HG02852 (cell line): Measurements from ENCODE around the gene BMI1.
"Not testable (repeated sequence)": the region's sequence is repeated elsewhere in the genome, so short reads cannot be mapped to it uniquely, and the experiment has no call there.

ENCODE experiments used
- ATAC-seq: cut with Tn5 transposase; IDR thresholded peaks from one replicate; pipeline ENCODE4 v1.9.1; 2021; ENCODE audit warnings: mild to moderate bottlenecking, moderate library complexity; ENCODE audit not compliant: unreplicated experiment

Gene BMI1

DNA sequence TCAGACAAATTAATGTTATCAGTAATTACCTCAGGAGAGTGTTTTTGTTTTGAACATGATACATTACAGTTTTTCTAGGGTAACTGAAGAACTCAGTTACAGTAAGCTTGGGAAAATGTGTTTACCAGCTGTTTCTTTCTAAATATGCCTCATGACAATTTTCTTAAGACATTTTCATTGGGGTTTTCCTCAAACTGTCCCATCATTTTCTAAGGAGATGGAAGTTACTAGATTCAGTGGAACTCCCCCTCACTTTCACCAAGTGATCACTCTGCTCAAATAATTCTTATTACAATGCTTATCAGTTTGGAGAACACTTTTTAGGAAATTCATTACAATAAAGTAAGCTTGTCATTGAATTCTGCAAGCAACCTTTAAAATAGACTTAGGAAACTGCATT lies 18.0 kb downstream of the BMI1 start:
- no peak for ATAC-seq

DNA sequence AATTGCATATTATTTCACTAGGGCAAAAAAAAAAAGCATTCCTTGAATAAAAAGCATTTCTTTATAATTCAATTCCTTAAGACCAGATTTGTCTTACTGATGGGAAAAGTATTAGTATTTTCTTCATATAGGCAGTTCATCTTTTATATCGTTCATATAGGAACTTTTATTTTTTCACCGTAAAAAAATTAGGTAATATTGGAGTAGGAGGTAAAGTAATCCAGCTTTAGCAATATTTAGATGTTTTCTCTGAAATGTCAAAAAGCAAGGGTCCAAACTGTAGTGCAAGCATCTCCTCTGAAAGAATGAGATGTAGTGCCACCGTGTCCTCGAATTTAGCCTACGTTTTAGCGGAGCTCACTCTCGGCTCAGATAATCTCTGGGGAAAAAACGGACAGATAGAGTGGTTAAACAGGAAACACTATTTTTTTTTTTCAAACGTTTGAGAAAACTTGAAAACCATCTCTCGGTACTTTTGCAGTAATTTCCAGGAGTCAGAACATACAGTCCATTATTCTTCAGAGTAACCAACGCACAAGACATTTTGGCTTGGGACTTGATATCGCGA lies 18.9 kb downstream of the BMI1 start:
- ATAC-seq, result no peak

DNA sequence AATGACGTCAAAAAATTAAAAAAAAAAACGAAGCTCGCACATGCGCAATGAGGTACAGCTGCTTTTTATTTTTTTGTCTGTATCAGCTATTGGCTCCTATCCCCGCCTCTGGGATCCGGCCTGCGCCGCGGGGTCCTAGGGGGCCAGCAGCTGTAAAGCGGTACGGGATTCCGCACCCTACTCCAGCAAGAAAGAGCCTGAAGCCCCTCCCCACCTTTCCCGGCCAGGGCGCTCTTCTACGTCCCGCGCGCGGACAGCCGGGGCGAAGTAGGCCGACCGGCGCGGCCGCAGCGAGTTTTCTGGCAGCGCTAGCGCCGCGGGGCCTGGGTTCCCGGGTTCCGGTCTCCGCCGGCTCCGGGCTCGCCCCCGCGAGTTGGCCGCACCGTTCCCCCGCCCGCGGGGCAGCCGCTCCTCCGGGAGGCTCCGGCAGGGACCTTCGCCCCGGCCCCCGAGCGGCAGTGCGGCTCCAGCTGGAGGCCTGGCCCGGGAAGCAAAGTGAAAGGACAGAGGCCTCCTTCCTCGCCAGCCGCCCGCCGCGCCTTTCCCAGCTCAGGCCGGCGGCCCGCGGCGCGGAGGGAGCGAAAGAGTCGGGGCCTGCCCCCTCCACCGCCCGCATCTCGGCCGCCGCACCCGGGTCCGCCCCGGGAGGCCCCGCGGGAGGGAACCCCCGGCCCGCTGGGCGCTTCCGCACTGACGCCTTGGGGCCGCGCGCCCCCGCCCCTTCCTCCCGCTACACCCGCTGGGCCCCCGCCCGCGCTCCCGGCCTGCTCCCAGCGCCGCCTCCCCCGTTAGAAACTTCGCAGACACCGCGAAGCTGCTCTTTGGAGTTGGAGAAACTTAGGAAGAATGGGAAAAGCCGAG lies 19.7 kb downstream of the BMI1 start:
- ATAC-seq, result peak; percentile 47

DNA sequence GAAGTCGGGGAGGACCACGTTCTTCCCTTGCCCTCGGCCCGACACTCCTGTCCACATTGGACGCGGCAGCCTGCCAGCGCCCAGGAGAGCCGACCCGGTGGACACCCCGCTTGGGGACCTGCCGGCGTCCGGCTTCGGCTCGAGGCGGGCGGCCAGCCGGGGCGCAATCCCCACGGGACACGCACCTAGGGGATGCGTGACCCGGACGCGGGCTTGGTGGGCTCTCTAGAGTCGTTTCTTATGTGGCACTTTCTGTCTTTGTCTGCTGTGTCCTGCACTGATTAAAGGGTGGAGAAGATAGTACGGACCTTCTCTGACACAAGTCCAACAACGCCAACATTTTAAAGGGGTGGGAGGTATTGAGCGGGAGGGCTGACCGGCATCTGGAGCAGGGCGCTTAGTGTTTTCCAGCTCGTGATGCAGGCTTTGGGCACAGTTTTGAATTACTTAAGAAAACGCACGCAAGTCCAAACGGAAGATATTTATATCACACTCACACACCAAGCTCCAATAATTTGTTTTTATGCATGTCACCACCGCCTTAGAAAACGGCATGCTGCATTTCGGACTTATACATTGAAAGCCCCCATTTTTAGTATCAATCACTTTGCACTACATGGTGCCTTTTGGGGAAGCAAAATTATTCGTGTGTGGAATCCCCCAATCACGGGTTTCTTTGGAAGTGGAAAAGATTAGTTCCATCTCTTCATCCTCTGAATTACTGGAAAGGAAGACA lies 20.5 kb downstream of the BMI1 start:
- ATAC-seq, result peak; percentile 16

DNA sequence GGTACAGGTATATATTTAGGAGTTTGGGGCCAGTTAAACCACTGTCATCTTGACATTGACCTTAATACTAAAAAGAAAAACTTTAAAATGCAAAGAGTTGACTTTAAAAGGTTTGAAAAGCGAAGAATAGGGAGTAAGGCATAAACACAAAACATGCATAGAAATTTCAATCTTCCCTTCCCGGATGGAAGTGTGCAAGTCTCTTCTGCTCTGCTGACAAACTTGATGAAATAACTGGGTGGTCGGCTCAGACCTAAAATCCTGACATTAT lies 21.0 kb downstream of the BMI1 start:
- ATAC-seq, result no peak

DNA sequence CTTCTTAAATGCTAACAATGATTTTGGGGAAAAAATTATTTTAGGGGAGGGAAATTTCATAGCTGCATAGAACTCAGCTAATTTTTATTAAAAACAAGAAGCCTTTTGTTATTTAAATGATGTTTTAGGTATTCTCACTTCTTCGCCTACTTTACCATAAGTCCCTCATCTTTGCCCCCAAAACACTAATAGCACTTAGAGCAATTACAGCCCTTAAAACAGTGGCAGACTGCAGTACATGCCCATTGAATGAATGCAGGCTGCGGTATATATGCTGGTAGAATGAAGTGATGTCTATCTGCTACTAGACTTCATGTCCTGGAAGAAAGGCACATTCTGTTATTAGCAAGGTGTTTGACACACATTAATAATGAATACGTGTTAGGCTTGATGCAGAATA lies 21.5 kb downstream of the BMI1 start:
- ATAC-seq, result no peak

DNA sequence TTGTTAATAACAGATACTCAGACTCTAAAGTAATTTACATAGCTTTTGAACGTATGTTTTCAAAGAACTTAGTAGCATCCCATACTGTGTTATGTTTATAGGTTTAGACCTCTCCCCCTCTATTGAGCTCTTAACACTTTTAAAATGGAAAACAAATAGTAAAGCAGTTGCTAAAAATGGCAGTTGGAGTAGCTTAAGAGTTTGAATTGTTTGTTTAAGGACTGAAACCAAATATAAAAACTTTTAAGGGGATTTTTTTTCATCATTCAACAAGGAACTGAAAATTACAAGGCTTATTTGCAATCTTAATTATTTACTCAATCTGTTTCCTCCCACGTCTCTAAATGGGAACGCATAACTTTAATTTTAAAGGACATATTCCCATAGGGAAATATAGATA lies 22.8 kb downstream of the BMI1 start:
- no peak for ATAC-seq

DNA sequence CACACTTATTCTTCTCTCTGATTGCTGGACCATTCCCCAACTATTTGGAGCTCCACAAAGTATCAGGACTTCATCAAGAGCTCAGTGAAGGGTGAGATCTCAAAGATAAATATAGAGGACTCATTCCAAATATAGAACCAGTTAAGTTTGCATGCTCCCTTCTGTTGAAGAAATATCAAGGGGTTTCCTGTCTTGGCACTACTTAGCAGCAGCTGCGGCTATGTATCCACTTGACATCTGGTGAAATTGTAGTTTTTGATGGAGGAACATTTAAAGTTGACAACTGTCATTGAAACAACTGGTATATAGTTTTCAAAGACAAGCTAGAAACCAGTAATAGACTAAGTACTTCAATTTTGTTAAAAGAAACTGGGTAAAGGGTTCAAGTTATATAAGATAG lies 23.4 kb downstream of the BMI1 start:
- no peak for ATAC-seq

DNA sequence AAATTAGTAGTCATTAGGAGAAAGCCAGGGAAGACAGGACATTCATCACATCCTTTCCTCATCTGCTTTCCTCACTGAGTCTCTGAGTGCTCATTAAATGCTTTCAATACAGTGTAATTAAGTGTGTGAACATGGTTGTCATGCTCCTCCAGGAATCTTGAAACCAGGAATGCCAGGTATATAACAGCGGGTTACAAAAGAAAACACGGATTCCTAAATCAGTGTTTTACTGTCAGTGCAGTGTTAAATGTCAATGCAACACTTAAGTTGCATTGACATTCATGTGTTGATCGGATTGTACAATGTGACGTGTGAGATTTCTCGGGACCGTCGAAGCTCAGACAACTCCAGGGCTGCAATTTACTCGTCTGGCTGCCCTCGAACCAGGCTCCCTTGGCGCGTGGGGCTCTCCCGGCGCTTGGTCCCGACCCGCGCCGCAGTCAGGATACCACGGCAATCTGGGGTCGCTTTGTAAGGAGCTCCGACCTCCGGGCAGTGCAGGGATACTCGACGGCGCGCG lies 23.9 kb downstream of the BMI1 start:
- no peak for ATAC-seq

DNA sequence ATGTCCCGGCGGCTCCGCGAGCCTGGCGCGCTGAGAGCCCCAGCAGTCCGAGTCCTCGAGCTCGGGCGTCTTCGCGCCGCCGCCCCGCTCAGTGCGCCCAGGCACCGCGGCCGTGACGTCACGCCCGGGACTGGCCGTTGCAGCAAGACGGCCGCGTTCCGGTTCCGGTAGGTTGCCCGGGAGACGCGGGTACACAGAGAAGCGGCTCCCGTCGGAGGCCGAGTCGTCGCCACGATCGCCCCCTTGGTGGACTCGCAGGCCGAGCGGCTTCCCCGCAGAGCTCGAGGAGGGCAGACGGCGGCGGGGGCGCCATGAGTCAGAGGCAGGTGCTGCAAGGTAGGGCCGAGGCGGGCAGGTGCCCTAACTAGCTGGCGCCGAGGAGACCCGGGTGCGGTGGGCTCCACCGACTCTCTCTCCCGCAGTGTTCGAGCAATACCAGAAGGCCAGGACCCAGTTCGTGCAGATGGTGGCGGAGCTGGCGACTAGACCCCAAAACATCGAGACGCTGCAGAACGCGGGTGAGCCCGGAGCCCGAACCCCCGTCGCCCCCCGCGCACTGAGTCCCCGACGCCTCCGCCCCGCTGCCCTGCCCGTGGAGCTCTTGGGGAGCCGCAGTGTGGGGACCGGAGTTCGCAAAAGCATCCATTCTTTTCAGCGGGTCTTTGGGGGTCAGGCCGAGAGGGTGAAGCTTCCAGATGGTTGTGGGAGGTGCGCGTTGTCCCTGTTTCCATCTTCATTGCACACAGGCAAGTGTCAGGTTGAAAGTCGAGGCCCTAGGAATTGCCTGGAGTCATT lies 24.6 kb downstream of the BMI1 start, which contains the start of gene SPAG6:
Gene SPAG6, plus strand, starts transcription at position 196 of the 795 bp plus-strand sequence. Its CDS starts 116 bp downstream, at position 312.
- no peak for ATAC-seq

DNA sequence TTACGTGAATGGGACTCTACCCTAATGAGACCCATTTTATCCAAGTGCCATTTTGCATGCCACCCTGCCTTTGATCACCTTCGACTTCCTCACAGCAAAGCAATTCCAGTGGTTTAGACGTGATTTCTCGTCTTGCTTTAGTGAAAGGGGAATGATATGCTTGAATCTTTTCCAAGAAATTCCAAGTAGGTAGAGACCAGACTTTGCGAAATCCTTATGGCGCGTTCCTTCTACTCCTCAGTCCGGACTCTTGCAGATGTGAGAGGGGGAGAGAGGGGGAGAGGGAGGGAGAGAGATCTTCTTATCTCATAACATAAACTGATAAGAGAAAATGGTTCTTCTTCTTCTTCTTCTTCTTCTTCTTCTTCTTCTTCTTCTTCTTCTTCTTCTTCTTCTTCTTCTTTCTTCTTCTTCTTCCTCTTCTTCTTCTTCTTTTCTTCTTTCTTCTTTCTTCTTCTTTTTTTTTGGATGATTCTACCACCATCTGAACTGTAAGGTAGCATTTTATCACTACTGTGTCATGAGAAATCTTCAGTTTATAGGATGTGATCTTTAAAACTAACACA lies 25.3 kb downstream of the BMI1 start:
- no peak for ATAC-seq

DNA sequence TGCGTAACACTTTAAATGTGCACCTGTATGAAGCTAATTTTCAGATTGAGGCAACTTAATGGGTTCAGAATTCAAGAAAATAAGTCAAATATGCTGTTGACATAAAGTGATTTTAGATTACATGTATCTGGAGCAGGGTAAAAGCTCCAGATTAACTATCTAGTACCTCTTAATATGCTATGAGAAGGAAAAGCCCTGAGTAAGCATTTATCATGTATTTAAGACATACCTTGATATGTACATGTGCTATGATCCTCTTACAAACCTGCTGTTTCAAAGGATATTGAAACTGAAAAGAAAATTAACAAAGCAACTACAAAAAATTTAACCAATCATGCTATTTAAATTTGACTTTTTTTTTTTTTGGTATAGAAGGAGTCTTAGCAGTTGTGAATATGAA lies 28.9 kb downstream of the BMI1 start:
- ATAC-seq, result no peak

DNA sequence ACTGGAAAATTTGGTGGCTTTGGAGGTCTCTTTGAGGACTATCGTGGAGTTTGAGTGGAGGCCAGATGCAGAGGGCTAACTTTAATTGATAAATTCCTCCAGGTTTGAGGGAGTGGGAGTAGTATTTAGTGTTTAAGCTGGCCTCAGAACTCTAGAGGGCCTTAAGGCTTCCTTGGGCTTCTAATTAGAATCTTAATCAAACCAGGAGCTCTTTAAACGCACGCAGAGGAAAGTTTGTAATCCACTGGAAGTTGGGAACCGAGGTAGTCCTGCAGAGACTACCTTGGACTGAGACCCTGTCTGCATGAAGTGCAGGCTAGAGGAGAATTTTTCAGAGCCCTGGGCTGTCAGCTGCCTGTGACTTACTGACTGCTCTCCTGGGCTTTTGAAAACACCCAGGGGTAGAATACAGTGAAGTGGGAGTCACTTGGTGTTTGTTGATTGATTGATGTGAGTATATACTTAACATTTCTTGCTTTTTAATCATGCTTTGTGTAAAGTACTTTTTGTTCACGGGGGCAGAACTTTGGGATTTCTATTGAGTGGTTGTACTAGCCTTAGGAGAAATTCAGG lies 30.3 kb downstream of the BMI1 start:
- no peak for ATAC-seq

DNA sequence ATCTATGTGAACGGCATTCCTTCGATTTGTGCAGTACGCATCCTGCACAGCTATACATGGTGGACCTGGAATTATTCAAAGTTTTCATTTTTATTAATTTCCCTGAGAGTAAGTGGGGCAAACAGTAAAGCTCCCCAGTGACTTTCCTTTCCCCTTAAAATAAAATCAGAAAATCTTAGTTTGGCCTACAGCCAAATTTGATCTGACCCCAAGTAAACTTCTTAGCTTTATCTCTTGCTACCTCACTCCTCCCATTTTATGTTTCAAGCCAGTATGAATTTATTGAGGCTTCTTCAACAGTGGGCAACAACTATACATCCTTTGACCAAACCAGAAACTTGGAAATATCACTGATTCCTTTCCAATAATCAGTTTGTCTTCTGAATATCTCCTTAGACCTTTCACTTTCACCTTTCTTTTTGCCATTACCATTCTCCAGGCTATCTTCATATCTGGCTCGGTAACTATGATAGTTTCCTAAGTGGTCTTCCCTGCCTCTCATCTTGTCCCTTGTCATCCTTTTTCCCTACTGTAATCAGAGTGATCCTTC lies 35.5 kb downstream of the BMI1 start:
- no peak for ATAC-seq

DNA sequence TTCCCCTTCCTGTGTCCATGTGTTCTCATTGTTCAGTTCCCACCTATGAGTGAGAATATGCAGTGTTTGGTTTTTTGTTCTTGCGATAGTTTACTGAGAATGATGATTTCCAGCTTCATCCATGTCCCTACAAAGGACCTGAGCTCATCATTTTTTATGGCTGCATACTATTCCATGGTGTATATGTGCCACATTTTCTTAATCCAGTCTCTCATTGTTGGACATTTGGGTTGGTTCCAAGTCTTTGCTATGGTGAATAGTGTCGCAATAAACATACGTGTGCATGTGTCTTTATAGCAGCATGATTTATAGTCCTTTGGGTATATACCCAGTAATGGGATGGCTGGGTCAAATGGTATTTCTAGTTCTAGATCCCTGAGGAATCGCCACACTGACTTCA lies 36.9 kb downstream of the BMI1 start:
- ATAC-seq, result not testable (repeated sequence)

DNA sequence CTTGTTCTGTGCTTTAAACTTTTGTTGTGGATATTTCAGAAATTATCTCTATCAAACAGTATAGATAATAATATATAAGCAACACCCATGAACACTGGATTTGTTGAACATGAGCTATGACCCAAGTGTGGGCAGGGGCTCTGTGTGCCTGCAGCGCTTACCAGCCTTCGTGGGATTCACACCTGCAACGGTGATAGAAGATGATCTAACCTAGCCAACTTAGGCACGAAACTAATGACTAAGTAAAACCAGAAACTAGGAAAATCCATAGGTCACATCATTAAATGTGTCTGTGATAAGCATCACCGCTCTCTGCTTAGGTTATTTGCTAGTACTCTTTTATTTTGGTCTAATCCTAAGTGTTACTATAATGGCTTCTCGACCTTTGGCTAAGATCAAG lies 42.4 kb downstream of the BMI1 start:
- ATAC-seq, result no peak

DNA sequence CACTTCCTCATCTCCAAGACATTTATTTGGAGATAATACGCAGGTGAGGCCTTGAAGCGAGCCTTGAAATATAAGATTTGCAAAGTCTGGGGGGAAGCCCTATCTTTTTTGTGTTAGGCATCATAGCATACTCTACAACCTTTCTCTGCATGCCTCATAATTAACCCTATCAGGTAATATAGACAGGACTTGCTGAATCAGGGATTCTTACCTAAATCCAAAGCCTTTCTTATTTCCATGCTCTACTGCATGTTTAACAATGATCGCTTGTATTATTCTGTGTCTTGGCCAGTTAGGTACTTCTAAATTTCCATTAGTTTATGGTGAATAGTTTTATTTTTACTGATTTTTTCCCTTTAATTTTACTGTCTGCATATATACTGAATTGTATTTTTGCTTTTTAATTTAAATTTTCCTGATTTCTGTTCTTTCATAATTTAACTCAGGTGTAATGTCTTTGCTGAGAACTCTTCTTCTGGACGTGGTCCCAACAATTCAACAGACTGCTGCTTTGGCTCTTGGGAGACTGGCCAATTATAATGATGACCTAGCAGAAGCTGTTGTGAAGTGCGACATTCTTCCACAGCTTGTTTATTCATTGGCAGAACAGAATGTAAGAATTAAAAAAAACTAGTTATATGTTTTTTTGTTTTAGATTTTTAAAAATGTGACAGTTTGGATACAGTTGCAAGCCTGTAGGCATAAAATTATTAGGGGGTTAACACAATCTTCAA lies 43.7 kb downstream of the BMI1 start:
- no peak for ATAC-seq

DNA sequence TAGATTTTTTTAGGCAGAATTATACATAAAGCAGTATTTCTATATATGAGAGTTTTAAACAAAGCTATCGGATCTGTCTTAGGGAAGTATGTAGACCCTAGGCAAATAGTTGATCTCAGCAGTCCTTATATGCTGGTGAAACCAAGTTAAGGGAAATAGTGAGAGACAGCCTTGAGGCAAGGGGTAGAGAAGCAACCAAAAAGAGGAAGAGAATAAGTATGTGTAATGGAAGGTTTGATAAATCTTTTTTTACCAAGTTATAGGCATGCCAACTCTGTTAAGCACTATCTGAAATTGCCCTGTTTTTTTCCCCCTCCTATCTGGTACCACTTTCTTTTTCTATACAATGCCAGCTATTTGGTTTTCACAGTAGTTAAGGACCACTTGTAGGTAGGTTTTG lies 44.3 kb downstream of the BMI1 start:
- peak; percentile 48 for ATAC-seq

DNA sequence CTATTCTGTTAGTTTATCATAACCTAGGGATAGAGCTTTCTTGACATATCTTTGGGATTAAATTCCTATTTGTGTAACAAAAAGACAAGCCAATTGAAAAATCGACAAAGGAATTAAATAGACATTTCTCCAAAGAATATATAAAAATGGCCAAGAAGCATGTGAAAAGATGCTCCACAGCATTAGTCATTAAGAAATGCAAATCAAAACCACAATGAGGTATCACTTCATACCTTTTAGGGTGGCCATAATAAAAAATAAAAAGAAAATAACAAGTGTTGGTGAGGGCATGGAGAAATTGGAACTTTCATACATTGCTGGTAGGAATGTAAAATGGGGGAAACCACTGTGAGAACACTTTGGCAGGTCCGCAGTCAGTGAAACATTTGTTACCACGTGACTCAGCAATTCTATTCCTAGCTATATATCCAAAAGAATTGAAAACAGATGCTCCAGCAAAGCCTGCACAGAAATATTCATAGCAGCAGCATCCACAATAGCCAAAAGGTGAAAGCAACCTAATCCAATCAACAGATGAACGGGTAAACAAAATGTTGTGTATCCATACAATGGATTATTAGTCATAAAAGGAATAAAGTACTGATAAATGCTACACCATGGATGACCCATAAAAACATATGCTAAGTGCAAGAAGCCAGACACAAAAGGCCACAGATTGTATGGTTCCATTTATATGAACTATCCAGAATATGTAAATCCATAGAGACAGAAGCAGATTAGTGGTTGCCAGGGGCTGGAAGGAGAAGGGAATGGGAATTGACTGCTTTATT lies 44.9 kb downstream of the BMI1 start:
- ATAC-seq, result no peak
